GM12874 (cell line): Measurements from ENCODE around the gene SPEM1.

Experiments used
- CTCF ChIP-seq: IDR thresholded peaks from 2 replicates; pipeline ENCODE4 v1.5.1; 2011; ENCODE audit warnings: low read depth, mild to moderate bottlenecking, control low read depth, low read length, moderate library complexity; ENCODE audit not compliant: insufficient read depth

The SPEM1 gene

GRCh38 chr17:7403977-7404736, 16.0 kb upstream of the SPEM1 start, which contains the start of gene TMEM256:
TSS of gene TMEM256 (minus strand) at chr17:7404097. CDS start at chr17:7404084, 13 bp downstream.
- TF ChIP-seq CTCF, result no peak

- no peak for TF ChIP-seq CTCF
These were observed 15.3 kb upstream of the SPEM1 start for GRCh38 chr17:7404737-7405349.

- TF ChIP-seq CTCF, result no peak
These were observed 14.5 kb upstream of the SPEM1 start for GRCh38 chr17:7405350-7406234.

GRCh38 chr17:7406235-7406825, 13.8 kb upstream of the SPEM1 start:
- TF ChIP-seq CTCF, result no peak

GRCh38 chr17:7407082-7407481, 13.0 kb upstream of the SPEM1 start:
- no peak for TF ChIP-seq CTCF

GRCh38 chr17:7407485-7408251, 12.5 kb upstream of the SPEM1 start, which contains the start of gene NLGN2:
TSS of gene NLGN2 (plus strand) at chr17:7407845. CDS start at chr17:7408256, 411 bp downstream.
- TF ChIP-seq CTCF, result no peak
